ENCODE measurements around the gene AFAP1. TPM values are rescaled to one million over a fixed set of nuclear protein-coding genes. Genes with fewer than 3 reads are reported as not detected.

Gene AFAP1
- total RNA-seq, 1 donor from 2014 or later = 27.8 TPM

DNA sequence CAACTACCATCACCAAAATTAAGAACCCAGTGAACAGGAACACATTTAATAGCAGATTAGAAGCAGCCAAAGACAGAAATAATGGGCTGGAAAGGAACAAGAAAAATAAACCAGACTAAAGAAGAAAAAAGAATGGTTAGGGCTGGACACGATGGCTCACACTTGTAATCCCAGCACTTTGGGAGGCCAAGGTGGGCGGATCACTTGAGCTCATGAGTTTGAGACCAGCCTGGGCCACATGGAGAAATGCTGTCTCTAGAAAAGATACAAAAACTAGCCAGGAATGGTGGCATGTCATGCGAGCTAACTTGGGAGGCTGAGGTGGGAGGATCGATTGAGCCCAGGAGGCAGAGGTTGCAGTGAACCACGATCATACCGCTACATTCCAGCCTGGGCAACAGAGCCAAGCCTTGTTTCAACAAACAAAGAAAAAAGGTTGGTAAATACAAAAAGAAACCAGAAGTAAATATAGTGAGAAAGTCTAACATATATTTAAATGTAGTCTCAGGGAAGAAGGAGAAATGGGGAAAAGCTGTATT is 102.0 kb downstream of the AFAP1 start:
- Mint-ChIP-seq H3K27ac (ENCODE audit: unreplicated experiment) (no peak overlapping the region), H3K4me1 (ENCODE audit: unreplicated experiment) (peaks cover 19% of the 10 kb centered on the region), H3K27me3 (ENCODE audit: unreplicated experiment) (peaks cover 2% of the 10 kb centered on the region), H3K9me3 (ENCODE audit: unreplicated experiment) (no peaks in the 10 kb centered on the region), H3K4me3 (ENCODE audit: unreplicated experiment) (no peak overlapping the region), H3K36me3 (ENCODE audit: low read depth, unreplicated experiment) (peaks cover 34% of the 10 kb centered on the region)
- TF ChIP-seq, protein P1, sequence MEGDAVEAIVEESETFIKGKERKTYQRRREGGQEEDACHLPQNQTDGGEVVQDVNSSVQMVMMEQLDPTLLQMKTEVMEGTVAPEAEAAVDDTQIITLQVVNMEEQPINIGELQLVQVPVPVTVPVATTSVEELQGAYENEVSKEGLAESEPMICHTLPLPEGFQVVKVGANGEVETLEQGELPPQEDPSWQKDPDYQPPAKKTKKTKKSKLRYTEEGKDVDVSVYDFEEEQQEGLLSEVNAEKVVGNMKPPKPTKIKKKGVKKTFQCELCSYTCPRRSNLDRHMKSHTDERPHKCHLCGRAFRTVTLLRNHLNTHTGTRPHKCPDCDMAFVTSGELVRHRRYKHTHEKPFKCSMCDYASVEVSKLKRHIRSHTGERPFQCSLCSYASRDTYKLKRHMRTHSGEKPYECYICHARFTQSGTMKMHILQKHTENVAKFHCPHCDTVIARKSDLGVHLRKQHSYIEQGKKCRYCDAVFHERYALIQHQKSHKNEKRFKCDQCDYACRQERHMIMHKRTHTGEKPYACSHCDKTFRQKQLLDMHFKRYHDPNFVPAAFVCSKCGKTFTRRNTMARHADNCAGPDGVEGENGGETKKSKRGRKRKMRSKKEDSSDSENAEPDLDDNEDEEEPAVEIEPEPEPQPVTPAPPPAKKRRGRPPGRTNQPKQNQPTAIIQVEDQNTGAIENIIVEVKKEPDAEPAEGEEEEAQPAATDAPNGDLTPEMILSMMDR (IDR thresholded peaks at IDR 0.05; ENCODE audit: unreplicated experiment) = no peak
- no peak for DNase-seq (ENCODE audit: low spot score)

DNA sequence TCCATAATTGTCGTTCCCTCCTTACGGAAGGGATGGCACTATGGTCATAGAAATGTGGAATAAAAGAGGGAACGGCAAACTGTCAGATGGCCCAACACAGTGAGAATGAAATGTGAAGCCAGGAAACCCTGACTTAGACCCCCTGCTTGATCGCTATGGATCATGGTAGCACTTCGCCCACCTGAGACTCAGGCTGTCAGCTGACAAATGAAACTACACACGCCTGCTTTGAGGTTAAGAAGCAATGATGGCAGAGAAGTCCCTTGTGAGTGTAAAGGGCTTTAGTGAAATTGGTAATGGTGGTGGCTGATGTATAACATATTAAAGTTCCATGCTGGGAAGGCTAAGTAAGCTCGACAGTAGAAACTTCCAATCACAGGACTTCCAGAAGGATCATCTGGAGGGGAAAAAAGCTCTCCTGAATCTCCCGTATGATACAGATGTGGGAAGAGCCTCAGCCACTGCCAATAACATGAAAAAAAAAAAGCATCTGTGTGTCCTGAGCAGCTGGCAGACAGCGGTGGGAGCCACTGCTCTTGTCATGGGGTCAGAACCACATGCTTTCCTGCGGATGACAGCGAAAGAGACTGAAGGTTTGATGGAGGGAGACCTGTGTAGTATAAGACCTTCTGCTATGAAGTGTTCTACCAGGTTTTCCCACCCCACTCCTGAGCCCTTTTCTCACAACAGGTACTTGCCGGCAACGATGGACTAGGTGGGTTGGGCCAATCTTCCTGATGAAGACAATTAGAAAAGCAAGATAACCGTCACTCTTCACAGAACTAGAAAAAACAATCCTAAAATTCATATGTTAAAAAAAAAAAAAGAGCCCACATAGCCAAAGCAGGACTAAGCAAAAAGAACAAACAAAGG is 107.6 kb downstream of the AFAP1 start:
- Mint-ChIP-seq H3K9me3 (ENCODE audit: unreplicated experiment) (no peaks in the 10 kb centered on the region), H3K36me3 (ENCODE audit: low read depth, unreplicated experiment) (peaks cover 41% of the 10 kb centered on the region), H3K27me3 (ENCODE audit: unreplicated experiment) (peaks cover 3% of the 10 kb centered on the region), H3K27ac (ENCODE audit: unreplicated experiment) (no peak overlapping the region), H3K4me1 (ENCODE audit: unreplicated experiment) (peaks cover 19% of the 10 kb centered on the region), H3K4me3 (ENCODE audit: unreplicated experiment) (no peak overlapping the region)
- DNase-seq (ENCODE audit: low spot score) = no peak
- TF ChIP-seq, protein P1 (IDR thresholded peaks at IDR 0.05; ENCODE audit: unreplicated experiment) = no peak

DNA sequence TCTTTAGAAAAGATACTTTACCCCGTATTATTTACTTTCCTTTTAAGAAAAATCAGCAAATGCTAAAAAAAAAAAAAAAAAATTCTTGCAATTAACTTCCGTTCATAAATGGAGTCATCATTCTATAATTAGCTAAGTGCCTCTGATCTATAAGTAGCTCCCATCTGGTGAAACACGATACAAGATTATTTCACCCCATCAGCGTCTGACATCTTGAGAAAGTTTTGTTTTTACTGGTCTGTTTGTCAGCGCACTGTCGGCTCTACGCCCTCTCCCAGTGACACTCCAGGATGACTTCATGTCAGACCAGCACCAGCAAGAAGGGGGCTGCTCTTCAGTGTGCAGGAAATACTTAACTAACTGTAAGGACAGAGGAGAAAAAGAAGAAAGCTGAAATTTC is 108.3 kb downstream of the AFAP1 start:
- Mint-ChIP-seq H3K9me3 (ENCODE audit: unreplicated experiment) (no peaks in the 10 kb centered on the region), H3K27me3 (ENCODE audit: unreplicated experiment) (peaks cover 3% of the 10 kb centered on the region), H3K27ac (ENCODE audit: unreplicated experiment) (no peak overlapping the region), H3K4me1 (ENCODE audit: unreplicated experiment) (peaks cover 19% of the 10 kb centered on the region), H3K36me3 (ENCODE audit: low read depth, unreplicated experiment) (peaks cover 45% of the 10 kb centered on the region), H3K4me3 (ENCODE audit: unreplicated experiment) (no peak overlapping the region)
- no peak for DNase-seq (ENCODE audit: low spot score)
- TF ChIP-seq, protein P1 (IDR thresholded peaks at IDR 0.05; ENCODE audit: unreplicated experiment) = no peak

DNA sequence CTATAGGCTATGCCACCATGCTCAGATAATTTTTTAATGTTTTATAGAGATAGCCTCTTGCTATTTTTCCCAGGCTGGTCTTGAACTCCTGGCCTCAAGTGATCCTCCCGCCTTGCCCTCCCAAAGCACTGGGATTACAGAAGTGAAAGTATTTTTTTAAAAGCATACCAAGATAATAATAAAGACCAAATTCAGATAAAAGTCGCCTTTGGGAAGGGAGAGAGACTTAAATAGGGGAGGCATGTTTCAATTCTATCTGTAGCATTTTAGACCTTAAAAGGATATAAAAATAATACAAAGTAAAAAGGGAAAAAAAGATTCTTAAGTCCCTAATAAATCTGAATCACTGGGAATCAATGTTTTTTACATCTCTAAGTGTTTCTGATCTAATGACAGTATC is 108.9 kb downstream of the AFAP1 start:
- Mint-ChIP-seq H3K27me3 (ENCODE audit: unreplicated experiment) (peaks cover 3% of the 10 kb centered on the region), H3K27ac (ENCODE audit: unreplicated experiment) (no peak overlapping the region), H3K4me3 (ENCODE audit: unreplicated experiment) (no peak overlapping the region), H3K9me3 (ENCODE audit: unreplicated experiment) (no peaks in the 10 kb centered on the region), H3K36me3 (ENCODE audit: low read depth, unreplicated experiment) (peaks cover 41% of the 10 kb centered on the region), H3K4me1 (ENCODE audit: unreplicated experiment) (peaks cover 19% of the 10 kb centered on the region)
- DNase-seq (ENCODE audit: low spot score) = no peak
- TF ChIP-seq, protein P1 (IDR thresholded peaks at IDR 0.05; ENCODE audit: unreplicated experiment) = no peak

Measured in endothelial cell (in vitro differentiated cells).